HS-5 (cell line): ENCODE data around the gene ZBTB47.
A peak's percentile ranks its signal among the peaks of the same experiment; 100 is the strongest.

Source experiments
- DNase-seq: peaks from one replicate; pipeline ENCODE4 v3.0.0-alpha.2; 2012; ENCODE audit warnings: low read depth

ZBTB47 gene

DNA sequence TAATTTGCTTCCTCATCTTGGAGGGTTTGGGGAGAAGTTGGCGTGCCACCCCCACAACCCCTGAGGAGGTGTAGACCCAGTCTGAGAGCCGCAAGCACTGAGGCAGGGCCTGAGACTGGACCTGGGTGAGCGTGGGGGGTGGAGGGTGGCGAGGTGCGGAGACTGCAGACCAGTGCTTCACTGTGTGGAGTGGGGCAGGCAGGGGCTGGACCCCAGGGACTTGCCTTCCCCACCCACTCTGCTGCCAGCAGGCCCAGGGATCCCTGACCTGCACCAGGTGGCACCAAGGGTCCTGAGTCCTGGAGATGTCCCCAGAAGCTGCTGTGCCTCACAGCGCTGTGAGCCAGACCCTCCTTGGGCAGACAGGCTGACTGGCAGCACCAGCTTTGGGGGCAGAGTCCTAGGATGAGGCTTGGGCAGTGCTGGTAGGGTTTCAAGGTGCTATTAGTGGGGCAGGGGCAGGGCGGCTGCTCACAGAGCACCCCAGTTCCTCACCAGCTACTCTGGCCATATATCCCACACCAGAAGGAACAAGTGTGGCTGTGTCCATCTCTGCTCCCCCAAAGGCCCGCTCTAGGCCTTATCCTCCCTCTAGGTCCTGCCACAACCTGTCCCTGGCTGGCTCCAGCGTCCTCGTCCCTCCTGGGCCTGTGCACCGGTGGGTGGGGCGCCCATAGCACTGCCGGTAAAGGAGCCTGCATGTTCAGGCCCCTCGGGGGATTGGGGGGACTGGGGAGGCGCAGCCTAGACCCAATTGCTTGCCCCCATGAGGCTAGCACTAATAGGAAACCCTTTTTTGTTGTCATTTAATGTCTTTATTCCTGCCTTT lies 11.8 kb downstream of the ZBTB47 start:
- no peak for DNase-seq

DNA sequence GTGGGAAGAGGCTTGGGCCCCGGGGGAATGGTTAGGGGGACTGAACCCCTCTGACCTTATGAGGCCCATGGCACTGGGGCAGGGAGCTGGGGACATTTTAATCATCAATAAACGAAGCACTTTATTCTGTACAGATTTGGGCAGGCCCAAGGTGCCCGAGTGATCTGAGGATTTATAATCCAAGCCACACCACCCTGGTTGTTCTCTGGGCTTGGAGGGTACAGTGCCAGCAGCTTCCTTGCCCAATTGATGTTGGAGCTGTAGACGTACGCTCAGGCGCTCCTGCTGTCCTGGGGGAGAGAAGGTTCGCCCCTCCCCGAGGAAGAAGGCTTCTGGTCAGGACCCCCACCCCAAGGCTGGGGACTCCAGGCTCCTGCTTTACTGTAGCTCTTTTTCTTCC lies 12.5 kb downstream of the ZBTB47 start:
- no peak for DNase-seq

DNA sequence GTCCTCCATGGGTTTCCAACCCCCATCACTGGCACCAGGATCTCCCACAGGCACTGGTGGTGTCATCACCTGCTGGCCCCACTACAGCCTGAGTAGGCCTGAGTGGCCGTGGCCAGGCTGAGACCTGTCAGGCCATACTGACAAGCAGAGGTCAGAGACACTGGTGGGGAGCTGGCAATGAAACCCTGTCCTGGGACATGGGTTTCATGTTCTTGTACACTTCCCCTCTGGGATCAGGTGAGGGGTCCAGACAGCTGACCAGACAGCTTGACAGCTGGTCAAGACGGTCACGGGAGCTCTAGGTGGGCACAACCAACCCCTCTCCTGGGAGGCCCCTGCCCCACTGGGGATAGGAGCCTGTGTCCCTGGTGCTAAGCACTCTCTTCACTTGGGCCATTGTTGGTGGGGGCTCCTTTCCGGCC lies 13.1 kb downstream of the ZBTB47 start:
- DNase-seq: no peak

DNA sequence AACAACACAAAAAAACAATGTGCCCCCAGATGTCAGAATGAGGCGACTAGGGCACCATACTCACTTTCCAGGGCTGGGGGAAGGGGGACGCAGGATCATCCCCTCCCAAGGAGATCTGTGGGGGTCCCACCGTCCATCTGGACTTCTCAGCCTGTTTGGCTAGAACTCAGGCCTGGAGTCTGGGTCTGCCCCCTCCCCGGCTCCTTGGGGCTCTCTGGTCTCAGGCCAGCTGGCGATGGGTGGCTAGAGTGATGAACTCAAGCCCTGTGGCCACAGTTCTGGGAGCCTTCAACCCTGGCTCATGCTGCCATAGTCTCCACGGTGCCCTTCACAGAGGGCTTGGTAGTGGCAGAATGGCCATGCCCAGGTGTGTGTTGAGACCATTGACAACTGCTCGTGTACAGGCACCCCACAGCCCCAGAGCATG lies 13.6 kb downstream of the ZBTB47 start:
- DNase-seq: no peak

DNA sequence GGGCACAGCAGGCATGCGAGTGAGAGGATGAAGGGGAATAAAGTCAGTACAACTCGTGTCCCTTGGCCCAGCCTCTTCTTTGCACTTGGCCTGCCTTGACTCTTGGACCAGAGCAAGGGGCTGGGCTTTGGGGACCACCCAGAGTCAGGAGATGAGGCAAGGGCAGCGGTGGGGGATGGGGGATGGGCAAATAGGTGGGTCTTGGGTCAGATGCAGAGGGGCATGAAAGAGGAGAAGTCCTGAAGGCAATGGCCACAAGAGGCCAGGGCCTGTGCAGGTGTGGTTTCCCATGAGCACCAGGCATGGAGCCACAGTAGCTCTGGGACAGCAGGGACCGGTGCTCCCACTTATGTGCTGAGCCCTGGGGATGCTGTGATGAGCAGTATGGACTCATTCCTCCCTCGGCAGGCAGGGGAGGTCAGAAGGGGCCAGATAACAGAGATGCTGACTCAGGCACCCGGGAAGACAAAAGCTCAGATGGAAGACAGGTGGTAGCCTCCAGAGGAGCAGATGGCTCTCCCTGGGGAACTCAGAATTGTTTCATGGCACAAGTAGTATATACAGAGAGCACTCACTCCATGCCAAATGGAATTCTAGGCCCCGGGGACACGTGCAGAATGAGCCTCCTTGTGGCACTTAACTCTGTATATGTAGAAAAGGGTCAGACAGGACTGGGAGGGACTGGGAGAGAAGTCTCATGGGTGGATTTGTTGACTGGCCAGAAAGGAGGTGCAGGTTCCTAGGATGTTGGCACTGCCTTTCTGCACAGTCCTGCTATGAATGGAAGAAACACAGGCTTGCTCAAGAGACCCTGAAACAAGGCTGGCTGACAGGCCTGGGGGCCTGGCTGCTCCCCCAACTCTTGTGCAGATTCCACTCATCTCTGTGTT lies 14.3 kb downstream of the ZBTB47 start:
- no peak for DNase-seq

DNA sequence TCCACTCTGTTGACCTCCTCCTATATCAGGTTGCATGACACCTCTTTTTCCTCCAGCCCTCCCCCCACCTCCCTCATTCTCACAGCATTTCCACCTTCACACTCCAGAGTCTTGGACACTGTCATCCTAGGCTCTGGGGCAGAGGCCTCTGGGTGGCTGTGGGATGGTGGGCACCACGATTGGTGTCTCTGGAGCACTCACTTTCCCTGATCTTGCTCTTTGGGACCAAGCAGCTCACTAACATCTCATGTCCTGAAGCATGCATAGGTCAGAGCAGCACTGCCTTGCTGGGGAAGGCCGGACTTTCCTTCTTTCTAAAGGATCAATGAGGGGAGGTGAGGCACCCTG lies 14.9 kb downstream of the ZBTB47 start:
- DNase-seq: no peak

DNA sequence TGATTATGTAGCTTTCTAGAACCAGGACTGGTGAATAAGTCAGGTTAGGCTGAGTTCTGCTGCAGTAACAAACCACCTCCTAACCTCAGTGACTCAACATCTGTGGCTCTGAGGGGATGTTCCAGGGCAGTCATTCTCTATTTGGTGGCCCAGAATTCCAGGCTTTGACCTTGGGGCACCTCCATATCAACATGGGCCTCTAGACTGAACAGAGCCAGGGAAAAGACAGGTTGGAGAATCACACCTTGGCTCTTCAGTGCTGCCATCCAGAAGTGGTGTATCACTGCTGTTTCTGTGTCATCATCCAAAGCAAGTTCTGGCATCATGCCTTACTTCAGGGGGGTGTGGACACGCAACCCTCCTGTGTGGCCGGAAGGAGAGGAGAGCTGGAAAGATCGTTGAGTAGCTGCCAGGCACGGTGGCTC lies 15.3 kb downstream of the ZBTB47 start:
- no peak for DNase-seq

DNA sequence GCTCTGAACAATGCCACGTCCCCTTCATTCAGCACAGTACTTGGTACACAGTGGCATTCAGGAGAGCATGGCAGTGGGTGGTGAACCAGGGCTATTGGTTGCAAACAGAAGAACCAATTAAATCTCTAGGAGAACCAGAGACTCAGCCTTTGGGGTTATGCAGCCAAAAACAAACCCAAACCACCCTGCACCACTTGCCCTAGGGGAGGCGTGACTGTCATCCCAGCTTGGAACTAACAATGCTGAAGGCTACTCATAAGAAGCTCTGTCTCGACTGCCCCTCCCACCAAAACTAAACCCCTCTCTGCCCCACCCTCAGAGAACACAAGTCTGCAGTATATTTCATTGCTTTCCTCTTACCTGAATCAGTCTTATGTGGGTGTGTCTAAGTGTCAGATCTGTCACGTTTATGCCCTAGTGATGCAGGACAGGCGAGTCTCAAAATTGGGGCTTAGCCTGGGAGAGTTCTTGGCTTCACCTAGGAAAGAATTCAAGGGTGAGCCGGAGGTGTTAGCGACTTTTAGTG lies 16.6 kb downstream of the ZBTB47 start:
- DNase-seq: no peak

DNA sequence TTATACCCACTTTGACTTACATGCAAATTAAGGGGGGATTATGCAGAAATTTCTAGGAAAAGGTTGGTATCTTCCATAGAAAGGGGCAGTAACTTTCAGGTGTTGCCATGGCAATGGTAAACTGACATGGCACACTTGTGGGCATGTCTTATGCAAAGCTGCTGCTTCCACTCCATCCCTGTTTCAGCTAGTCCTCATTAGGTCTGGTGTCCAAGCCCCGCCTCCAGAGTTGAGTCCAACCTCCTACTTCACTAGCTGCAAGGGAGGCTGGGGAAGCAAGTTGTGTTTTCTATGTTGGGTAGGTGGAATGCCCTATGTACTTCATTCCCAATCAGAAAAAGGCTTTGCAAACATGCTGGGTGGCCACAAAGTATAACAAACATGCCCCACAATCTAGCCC lies 17.2 kb downstream of the ZBTB47 start:
- DNase-seq: no peak

DNA sequence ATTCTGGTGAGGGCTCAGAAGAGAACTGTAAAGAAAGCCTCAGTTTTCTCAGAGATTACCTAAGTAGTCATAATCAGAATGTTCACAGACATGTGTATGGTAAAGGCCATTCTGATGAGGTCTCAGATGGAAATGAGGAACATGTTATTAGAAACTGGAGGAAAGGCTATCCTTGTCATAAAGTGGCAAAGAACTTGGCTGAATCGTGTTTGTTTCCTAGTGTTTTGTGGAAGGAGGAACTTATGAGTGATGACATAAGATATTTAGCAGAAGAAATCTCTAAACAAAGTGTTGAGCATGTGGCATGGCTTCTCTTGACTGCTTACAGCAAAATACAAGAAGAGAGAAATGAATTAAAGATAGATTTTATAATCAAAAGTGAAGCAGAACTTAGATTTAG lies 19.0 kb downstream of the ZBTB47 start:
- DNase-seq: no peak

DNA sequence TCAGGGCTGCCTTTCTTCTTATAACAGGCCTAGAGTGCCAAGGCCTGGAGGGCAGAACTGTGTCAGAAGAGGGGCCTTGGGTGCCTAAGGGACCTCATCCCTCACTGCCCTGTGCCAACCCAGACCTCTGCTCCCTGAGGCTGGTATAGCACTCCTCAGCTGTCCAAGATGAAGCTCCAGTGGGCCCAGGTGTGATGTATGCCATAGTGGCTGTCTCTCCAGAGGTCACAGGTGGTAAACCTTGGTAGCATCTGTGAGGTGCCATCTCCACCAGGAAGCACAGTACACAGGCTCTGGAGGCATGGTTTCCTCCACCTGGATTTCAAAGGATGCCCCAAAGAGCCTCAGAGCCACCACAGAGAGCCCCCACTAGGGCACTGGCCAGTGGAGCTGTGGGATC lies 19.6 kb downstream of the ZBTB47 start:
- DNase-seq: no peak

DNA sequence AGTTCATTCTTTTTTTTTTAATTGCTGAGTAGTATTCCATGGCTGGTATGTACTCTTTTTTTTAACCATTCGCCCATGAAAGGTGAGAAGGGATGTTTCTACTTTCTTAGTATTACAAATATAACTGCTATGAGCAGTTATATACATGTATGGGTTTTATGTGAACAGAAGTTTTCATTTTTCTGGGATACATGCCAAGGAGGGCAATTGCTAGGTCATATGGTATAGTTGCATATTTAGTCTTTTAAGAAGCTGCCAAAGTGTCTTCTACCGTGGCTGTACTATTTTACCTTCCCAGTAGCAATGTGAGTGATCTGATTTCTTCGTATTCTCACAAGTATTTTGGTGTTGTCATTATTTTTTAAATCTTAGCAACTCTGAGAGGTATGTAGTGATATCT lies 20.6 kb downstream of the ZBTB47 start:
- no peak for DNase-seq

DNA sequence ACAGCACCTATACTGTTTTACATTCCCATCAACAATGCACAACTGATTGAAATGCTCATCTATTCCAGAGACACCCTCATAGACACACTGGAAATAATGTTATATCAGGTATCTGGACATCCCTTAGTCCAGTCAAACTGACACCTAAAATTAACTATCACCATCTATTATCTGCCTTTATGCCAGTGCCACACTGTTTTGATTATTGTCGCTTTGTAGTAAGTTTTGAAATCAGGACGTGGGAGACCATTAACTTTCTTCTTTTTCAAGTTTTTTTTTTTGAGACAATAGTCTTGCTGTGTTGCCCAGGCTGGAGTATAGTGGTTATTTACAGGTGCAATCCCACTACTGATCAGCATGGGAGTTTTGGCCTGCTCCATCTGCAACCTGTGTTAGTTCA lies 22.4 kb downstream of the ZBTB47 start:
- DNase-seq: no peak

DNA sequence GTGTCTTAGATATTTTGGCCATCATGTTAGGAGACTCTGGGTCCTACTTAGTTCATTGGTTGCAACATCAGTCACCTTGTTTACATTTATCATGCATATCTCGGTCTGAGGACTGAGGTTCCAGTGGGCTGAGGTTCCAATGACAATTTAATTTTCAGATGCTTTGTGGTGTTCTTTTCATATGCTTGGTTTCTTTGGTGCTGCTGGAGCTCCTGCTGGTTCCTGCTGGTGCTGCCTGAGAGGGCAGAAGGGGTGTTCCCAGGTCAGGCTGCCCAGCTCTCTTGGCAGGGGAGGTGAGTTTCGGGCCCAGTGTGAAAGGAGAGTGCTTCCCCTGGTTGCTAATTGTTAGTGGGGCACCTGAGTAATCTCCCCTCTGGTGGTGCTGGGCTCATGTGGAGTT lies 24.9 kb downstream of the ZBTB47 start:
- DNase-seq: no peak

DNA sequence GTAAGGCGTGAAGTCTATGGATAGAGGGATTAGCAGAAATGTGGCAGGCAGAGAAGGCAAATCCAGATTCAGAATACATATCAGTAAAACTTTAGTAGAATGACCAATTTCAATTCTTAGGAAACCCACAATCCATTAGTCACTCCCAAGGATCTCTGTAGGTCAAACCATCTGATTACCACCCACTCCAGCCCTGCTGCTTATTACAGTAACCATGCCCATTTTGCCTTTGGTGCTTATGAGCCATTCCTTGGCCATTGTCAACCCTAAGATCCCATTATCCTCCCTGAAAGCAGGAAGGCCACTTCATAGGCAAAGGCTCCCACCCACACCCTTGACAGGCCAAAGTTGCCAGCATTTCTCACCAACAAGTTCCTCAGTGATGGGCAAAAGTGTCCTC lies 26.8 kb downstream of the ZBTB47 start:
- peak; percentile 33 for DNase-seq

DNA sequence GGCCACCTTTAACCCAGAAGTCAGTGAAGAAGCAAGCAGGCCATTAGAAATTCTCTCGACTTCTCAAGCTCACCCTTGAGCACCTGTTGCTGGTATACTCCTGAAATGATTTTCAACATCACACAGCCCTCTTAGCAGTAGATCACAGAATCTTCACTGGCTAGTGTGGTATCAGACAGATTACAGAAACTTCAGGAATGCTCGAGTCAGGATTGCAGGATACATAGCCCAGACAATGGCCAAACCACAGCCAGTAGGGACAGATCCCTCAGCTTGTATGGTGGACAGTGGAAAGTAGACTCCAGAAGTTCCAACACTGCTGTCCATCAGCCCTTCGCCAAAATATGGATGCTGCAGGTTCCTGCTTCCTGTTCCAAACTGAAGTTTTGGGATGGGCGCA lies 27.3 kb downstream of the ZBTB47 start:
- no peak for DNase-seq

DNA sequence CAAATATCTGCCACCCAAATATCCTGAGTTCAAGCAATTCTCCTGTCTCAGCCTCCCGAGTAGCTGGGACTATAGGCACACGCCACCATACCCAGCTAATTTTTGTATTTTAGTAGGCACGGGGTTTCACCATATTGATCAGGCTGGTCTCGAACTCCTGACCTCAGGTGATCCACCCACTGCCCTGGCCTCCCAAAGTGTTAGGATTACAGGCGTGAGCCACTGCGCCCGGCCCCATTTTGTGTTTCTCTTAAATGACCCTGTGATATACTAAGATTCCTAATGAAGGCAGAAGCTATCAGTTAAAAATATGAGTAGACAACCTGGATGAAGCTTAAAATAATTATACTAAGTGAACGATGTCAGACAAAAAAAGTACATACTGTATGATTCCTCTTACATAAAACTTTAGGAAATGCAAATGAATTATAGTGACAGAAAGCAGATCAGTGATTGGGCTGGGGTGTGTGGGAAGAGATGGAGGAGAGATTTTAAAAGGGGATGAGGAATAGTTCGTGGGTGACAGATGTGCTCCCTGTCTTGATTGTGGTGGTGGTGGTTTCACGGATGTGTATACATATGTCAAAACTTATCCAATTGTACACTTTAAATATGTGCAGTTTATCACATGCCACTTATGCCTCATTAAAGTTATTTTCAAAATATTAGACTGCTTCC lies 28.0 kb downstream of the ZBTB47 start:
- DNase-seq: no peak

DNA sequence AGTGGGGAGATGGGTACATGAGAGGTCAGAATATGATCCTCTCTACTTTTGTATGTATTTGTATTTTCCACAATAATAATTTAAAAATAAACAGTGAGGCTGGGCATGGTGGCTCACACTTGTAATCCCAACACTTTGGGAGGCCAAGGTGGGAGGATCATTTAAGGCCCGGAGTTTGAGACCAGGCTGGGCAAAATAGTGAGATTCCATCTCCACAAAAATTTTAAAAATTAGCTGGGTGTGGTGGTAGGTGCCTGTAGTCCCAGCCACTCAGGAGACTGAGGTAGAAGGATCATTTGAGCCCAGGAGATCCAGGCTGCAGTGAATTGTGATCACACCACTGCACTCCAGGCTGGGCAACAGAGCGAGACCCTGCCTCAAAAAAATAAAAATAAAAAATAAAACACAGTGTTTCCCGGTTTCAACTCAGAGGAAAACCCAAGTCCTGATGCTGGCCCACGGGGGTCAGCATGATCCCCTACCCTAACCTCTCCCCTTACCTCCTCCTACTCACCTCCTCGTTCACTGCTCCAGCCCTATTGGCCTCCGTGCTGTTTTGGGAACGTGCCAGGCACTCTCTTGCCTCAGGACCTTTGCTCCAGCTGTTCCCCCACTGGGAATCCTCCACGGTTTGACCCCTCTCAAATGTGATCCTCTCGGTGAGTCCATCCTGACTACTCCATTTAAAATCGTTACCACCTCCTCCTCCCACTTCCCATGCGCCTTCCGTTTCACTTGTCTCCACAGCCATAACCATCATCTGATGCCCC lies 29.0 kb downstream of the ZBTB47 start:
- DNase-seq: no peak

DNA sequence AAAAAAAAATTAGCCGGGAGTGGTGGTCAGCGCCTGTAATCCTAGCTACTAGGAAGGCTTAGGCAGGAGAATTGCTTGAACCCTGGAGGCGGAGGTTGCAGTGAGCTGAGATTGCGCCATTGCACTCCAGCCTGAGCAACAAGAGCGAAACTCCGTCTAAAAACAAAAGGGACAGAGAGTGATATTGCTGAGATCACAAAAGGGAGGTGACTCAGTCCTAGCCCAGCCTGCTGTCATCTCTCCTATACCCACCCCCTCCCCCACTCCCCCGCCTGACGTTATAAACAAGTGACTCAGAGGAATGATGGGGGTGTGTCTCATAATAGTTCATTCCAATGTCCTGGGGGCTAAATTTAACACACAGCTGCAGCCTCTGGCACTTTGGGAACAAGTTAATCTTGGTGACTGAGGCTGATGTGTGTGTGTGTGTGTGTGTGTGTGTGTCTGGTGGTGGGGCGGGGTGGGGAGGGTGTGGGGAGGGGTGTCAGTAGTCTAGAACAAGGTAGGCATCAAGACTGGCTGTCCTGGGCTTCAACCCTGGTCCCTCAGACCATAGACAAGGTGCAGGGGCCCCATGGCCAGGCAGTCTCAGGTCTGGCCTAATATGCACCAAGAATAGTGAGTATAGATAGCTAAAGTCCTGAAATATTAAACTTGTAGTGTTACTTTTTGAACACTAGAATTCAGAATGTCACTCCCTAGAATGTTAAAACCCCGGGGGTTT lies 30.5 kb downstream of the ZBTB47 start:
- DNase-seq: peak; percentile 64

DNA sequence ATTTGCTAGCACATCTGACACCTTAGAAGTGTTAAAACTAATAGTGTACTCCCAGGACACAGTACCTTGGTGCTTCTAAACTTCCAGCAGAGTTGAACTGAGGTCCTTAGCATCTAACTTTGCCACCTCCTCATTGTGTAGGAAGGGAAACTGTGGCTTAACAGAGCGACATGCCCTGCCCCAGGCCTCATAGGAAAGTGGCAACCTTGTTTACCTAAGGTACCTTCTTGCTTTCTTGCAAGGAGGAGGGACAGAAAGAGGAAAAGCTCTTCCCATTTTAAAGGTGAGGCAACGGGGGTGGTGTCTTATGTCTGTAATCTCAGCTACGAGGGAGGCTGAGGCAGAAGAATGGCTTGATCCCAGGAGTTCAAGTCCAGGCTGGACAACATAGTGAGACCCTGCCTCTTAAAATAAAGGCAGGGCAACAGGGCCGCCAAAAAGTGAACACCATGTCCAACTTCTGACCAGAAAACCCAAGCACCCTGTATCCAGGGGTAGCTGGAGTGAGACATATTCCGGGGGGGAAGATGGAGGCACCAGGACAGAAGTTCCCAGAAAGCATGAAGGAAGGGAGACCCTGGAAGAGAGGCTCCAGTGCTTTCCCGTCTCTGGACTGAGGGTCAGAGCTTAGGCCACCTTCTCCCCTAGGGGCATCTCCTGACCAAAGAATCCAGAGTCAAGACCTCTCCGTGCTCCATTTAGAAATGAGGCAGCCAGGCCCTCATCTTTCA lies 31.3 kb downstream of the ZBTB47 start:
- DNase-seq: no peak
